GM19395 (cell line): ENCODE results near the gene USP32.

Experiments
- ATAC-seq: cut with Tn5 transposase; IDR thresholded peaks from one replicate; pipeline ENCODE4 v1.9.1; 2021; ENCODE audit warnings: mild to moderate bottlenecking, moderate library complexity; ENCODE audit not compliant: unreplicated experiment

USP32 gene

DNA sequence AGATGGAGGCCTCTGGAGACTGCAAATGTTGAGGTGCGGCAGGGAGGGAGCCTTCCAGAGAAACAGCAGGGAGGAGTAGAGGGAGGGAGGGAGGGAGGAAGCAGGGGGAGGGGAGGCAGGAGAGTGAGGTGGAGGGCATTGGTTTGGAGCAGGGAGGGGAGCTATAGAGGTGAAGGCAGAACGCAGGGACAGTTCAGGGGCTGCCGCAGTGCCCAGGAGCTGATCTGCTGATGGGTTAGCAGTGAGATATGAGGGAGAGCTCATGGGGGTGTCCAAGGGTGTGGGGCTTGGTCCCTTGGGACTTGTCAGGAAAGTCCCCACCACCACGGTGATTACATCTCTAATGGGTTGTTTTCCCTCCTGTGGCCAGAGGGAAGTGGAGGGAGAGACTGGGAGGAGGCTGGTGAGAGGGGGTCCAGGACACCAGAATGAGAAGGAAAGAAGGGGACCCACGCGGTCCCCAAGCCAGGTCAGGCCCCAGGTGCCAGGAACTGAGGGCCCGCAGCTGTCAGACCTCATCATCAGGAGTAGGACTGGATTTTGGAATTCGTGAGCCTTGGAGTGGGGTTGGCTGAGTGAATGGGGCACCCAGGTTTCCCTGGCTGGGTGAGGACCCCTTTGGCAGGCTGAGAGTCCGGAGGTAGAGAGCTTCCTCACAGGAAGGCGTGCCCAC is 231.0 kb downstream of the USP32 start:
- ATAC-seq: no peak

DNA sequence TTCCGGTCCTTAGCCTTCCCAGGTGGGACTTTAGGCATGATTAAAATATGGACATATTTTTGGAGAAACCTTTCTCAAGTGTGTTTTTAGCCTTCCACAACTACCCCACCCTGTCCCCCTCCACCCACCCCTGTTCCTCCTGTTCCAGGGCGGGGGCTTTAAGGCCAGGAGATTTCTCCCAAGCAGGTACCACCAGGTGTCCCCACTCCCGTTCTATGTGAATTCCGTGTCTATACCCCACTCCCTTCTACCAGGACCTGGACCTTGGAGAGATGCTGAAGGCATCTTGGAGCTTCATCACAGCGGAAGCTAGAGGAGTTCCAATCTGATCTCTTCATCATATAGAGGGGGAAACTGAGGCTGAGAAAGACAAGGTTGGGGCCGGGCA is 232.5 kb downstream of the USP32 start:
- ATAC-seq: no peak

DNA sequence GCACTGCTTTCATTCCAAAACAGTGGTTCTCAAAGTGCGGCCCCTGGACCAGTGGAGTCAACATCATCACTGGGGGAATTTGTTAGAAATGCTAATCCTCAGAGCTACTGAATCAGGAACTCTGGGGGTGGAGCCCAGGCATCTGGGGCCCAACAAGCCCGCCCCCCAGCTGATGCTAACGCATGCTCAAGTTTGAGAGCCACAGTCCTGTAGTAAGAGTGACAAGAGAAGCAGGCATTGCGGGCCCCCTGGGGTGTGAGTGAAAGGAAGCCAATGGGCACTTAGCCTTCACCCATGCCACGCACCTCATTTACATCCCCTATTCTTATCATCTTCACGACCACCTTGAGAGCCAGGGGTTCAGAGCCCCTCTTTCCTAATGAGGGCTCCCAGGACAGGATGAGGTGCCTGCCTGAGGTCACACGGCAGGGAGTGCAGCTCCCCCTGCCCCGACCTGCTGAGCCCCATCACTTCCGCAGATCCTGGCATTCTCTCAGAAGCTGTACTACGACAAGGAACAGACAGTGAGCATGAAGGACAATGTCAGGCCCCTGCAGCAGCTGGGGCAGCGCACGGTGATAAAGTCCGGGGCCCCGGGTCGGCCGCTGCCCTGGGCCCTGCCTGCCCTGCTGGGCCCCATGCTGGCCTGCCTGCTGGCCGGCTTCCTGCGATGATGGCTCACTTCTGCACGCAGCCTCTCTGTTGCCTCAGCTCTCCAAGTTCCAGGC is 233.0 kb downstream of the USP32 start:
- ATAC-seq: no peak

DNA sequence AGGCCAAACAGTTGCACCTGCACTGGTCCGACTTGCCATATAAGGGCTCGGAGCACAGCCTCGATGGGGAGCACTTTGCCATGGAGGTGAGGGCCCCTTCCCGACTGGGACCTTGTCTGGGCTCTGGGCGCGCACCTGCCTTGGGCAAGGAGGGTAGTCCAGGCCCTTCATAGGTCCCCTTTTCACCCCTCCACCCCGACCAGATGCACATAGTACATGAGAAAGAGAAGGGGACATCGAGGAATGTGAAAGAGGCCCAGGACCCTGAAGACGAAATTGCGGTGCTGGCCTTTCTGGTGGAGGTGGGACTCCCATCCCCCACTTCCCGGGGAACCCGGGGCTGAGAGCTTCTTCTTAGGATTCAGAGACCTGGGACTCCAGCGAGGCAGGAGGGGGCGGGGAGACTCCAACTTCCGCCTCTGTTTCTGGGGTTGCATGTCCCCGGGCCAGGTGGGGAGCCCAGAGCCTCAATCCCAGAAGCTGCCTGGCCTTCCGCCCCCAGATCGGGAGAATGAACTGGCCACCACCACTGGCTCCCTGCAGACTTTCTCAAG is 234.4 kb downstream of the USP32 start:
- no peak for ATAC-seq

- no peak for ATAC-seq
These were observed 235.2 kb downstream of the USP32 start for GRCh38 chr17:60156746-60157145.

DNA sequence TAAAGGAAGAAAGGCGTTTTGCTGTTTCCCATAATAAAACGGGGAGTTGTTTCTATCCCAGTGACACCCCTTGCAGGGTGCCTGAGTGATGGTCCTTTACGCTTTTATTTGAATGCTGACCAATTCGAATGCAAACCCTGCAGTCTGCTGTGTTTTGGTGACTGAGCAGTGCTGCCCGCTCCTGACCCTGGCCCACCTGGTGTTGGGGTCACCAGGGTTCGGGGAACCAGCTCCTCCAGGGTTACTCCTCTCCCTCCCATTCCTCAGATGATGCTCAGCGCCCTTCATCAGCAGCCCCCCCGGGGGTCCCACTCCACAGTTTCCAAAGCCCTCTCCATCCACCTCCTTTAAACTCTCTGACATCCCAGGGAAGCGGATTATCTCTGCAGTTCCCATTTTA is 236.1 kb downstream of the USP32 start:
- ATAC-seq: no peak

- ATAC-seq: no peak
These were observed 236.5 kb downstream of the USP32 start for GRCh38 chr17:60155427-60155814.

GRCh38 chr17:60154616-60155426 is 237.1 kb downstream of the USP32 start:
- no peak for ATAC-seq

DNA sequence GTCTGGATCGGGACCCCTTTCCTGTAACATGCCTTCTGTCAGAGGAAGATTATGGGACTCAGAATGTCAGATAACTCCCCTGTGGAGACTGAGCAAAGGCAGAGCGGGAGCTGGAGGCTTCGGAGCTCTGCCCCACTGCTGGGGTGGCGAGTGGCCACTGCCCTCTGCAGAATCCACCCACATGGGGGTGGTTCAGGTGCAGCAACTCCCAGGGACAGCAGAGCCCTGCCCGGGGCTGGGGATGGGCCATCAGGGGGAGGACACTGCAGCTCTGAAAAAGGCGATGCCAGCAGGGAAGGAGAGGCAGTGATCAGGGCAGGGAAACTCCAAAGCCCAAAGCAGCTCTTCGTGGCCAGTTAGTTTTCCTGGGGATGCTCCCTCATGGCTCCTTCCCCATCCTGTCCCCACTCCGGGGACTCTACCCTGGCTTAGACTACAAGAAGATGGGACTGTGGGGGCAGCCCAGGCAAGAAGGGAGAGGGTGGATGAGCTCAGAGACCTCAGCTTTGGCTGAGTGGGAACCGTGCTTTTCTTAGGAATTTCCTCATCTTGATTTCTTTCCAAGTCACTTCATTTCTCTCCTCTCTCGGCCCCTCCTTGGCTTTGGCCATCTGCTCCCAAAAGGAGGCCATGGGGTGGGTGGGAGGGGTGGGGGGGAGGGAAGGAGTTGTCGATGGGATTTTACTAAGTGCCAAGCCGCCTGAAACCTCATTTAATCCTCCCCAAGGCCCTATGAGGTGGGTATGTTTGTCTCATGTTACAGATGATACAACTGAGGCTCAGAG is 238.1 kb downstream of the USP32 start:
- ATAC-seq: no peak

DNA sequence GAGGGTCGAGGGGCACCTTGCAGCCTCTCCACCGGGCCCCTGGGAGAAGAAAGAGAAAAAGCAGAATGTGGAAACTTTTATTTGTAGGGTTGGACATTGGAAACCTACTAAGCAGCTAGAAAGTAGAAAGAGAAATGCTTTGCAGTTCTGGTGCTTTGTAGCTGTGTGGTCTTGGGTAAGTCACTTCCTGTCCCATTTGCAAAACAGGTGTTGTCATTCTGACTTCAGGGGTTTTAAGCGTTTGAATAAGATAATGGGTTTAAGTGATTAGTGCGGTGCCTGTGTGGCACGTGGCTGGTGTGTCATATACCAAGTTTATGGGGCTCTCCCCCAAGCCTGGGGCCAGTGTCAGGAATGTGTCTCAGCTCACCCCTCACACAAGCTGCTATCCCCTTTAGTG is 240.6 kb downstream of the USP32 start:
- ATAC-seq: peak; percentile 67

DNA sequence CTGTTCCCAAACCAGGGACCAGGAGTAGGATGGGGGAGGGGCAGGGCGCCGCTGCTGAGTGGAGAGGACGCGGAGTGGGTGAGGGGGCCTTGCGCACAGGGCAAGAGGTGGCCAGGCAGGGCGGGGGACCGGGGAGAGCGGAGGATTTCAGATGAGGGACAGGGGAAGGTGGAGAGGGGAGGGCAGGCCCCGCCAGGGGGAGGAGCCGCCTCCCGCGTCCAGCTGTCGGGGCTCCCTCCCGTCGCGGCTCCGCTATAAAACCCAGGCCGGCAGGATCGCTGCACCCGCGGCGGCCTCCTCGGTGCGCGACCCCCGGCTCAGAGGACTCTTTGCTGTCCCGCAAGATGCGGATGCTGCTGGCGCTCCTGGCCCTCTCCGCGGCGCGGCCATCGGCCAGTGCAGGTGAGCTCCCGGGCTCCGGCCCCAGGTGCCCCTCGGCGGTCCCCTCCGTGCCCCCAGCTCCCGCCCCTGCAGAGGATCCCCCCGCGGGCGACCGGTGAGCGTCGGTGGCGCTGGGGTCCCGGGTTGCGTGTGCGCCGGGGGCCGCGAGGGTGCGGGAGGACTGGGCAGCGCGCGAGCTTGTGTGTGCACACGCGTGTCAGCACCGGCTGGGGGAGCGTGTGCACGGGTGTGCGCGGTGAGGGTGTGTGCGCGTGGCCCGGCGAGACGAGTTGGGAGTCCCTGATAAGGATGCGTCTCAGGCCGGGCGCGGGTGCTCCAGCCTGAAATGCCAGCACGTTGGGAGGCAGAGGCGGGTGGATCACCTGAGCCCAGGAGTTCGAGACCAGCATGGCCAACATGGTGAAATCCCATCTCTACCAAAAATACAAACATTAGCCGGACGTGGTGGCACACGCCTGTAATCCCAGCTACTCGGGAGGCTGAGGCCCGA is 242.0 kb downstream of the USP32 start, which contains the start of gene CA4:
Gene CA4 (plus strand): TSS at position 283 of the 892 bp plus-strand sequence. CDS start 62 bp downstream, at position 345.
- no peak for ATAC-seq

DNA sequence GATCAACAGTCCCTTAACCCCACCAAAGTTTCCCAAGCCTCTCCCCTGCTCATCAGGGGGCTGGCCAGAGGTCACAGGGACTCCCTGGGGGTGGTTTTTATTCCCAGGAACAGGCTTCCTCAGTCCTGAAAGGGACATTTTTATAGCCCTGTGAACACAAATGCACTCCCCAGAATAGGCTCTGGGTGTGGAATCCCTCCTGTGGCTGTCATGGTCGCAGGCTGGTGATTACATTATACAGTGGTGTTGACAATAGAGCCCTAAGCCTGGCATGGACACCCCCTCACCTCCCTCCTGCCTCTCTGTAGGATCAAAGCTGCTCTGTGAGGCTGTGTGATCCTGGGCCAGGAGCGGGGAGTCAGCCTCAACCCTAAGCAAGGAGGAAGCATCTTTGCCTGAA is 243.6 kb downstream of the USP32 start:
- ATAC-seq: no peak

DNA sequence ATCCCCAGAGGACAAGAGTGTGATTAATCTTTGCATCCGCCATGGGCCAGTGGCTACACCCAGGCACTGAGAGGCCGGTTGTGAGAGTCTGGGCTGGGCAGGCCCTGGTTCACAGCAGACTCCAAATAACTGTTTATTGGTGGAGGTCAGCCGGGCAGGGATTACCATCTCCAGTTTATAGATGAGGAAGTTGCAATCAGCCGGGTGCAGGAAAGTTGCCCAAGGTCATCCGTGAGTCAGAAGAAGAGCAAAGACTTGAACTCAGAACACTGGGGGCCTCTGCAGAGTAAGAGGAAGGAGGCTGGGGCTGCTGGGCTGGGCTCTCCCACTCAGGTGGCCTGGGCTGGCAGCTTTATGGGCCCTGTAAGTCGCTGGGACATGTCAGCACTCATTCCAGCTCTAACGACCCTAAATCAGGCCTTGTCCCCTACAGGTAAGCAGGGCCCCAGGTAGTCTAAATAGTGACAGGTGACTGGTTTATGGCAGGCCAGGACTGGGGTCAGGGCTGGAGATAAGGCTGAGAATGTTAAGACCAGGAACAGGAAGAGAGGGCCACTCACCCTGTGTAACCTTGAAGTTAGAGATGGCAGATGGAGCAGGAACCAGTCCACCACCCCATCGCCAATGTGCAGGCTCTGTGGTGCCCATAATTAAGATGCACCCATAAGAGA is 244.2 kb downstream of the USP32 start:
- ATAC-seq: no peak

DNA sequence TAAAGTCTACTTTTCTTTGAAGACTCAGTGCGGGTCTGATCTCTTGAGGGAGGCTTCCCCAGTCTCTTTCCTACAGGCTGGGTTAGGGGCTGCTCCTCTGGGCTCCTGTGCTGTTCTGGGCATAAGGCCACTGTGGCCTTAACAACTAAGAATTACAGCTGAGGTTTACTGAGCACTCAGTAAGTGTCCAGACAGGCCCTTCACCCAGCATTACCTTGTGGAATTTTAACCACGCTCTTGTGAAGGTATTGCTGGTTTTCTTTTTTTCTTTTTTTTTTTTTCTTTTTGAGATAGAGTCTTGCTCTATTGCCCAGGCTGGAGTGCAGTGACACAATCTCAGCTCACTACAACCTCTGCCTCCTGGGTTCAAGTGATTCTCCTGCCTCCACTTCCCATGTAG is 245.7 kb downstream of the USP32 start:
- ATAC-seq: no peak

- ATAC-seq: no peak
These were observed 246.7 kb downstream of the USP32 start for GRCh38 chr17:60145006-60145935.

DNA sequence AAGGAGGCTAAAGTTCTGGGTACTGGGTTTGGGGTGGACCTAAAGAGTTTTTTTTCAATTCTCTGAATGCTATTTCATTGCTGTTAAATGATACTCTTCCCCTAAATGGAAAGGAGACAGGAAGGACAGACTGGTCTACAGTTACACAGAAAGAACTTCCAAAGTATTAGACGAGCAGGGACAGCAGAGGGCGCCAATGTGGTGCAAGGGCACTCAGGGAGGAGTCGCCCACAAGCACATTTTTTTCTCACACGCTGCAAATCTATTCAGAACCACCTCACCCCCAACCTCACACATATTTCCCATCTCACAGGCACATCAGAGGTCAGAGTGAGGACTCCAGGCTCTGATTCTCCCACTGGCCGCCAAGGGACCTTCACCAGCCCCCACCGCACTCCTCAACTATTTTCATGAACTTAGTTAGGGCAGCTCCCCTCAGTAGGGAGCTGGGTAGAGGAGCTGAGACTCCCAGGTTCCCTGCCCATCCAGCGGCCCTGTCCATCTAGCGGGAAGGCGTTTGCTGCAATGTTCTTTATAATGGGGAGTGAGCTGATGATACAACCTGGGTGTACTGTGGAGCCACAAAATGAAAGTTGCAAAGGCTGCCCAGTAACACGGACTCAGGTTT is 248.9 kb downstream of the USP32 start:
- peak; percentile 63 for ATAC-seq
